B cell (primary cell): Measurements from ENCODE around the gene HABP4.

ENCODE experiments used
- EZH2 ChIP-seq: IDR thresholded peaks from 2 replicates; pipeline ENCODE4 v1.6.1; 2012; ENCODE audit warnings: borderline replicate concordance, low read depth, mild to moderate bottlenecking, moderate library complexity, low read length; ENCODE audit not compliant: insufficient read depth, poor library complexity, severe bottlenecking
- TF ChIP-seq, protein P1 (sequence below): fragments of 200-600 bp; IDR thresholded peaks from one replicate; pipeline ENCODE4 v1.8.0; 2022; ENCODE audit warnings: antibody characterized with exemption, mild to moderate bottlenecking

DNA sequence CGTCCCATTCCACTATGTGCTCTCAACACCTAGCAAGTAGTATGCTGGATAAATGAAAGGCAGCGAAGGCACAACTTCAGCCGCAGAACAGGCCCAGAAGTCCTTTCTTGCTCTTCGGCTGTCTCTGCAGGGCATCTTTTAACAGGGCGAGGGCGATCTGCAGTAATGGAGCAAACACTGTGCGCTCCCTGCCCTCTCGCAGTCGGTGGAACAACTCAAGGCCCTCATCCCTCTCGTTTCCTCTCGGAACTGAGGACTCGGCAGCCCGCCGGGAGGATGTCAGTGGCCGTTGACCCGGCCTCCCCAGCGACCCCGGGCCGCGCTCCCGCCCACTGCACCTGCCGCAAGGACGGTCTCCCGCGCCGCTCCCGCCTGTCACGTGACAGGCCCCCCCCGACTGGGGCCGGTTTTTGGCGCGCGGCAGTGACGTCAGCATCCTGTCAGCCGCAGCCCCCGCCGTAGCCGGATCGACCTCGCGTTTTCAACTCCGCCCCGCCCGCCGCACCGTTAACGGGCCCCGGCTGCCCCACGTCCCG is 32.9 kb upstream of the HABP4 start:
- TF ChIP-seq, protein P1, sequence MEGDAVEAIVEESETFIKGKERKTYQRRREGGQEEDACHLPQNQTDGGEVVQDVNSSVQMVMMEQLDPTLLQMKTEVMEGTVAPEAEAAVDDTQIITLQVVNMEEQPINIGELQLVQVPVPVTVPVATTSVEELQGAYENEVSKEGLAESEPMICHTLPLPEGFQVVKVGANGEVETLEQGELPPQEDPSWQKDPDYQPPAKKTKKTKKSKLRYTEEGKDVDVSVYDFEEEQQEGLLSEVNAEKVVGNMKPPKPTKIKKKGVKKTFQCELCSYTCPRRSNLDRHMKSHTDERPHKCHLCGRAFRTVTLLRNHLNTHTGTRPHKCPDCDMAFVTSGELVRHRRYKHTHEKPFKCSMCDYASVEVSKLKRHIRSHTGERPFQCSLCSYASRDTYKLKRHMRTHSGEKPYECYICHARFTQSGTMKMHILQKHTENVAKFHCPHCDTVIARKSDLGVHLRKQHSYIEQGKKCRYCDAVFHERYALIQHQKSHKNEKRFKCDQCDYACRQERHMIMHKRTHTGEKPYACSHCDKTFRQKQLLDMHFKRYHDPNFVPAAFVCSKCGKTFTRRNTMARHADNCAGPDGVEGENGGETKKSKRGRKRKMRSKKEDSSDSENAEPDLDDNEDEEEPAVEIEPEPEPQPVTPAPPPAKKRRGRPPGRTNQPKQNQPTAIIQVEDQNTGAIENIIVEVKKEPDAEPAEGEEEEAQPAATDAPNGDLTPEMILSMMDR: no peak
- no peak for TF ChIP-seq EZH2
